CD4-positive, alpha-beta T cell treated with Interferon alpha-2 for 1 hour (primary cell): ENCODE results near the gene TSPAN31.

Source experiments
- DNase-seq, 2 donors: peaks; one replicate each; pipeline ENCODE4 v3.0.0-alpha.2; 2020 to 2022

Gene TSPAN31

GRCh38 chr12:57736741-57737466, 7.9 kb upstream of the TSPAN31 start:
- DNase-seq: no peak

- DNase-seq: no peak
Observed at GRCh38 chr12:57737467-57738460, 7.1 kb upstream of the TSPAN31 start.

- DNase-seq: no peak
Observed at GRCh38 chr12:57738661-57739237, 6.1 kb upstream of the TSPAN31 start, which contains the start of gene AGAP2. AGAP2 (minus strand) TSS chr12:57738742; CDS start chr12:57738246, 496 bp downstream.

- DNase-seq: no peak
Observed at GRCh38 chr12:57739387-57739786, 5.5 kb upstream of the TSPAN31 start.

- DNase-seq: no peak
Observed at GRCh38 chr12:57739914-57740538, 4.8 kb upstream of the TSPAN31 start.

- peak; percentile 81 to 88 for DNase-seq
Observed at GRCh38 chr12:57740656-57741412, 4.0 kb upstream of the TSPAN31 start.

GRCh38 chr12:57741413-57741789, 3.4 kb upstream of the TSPAN31 start:
- DNase-seq: no peak

- DNase-seq: peak; percentile 84 to 89
Observed at GRCh38 chr12:57741844-57742738, 2.7 kb upstream of the TSPAN31 start.

GRCh38 chr12:57743769-57744168, 1.1 kb upstream of the TSPAN31 start:
- no peak for DNase-seq

- peak; percentile 86 to 88 for DNase-seq
Observed at GRCh38 chr12:57744194-57744776, 554 bp upstream of the TSPAN31 start.

GRCh38 chr12:57745485-57745881, 644 bp downstream of the TSPAN31 start:
- DNase-seq: no peak

GRCh38 chr12:57746025-57746424, 1.2 kb downstream of the TSPAN31 start:
- DNase-seq: no peak

GRCh38 chr12:57749061-57749460, 4.2 kb downstream of the TSPAN31 start:
- no peak for DNase-seq

GRCh38 chr12:57750561-57751431, 6.0 kb downstream of the TSPAN31 start:
- no peak for DNase-seq

GRCh38 chr12:57751432-57751787, 6.6 kb downstream of the TSPAN31 start:
- DNase-seq: no peak

GRCh38 chr12:57751788-57752667, 7.2 kb downstream of the TSPAN31 start, which contains the start of gene CDK4:
CDK4 (minus strand) TSS chr12:57752310; CDS start chr12:57751717, 593 bp downstream.
- peak; percentile 99 to 100 for DNase-seq

- no peak for DNase-seq
Observed at GRCh38 chr12:57752668-57753000, 7.8 kb downstream of the TSPAN31 start.

- DNase-seq: no peak
Observed at GRCh38 chr12:57753756-57754337, 9.0 kb downstream of the TSPAN31 start.
